ENCODE data around the gene SPSB4.

The SPSB4 gene

DNA sequence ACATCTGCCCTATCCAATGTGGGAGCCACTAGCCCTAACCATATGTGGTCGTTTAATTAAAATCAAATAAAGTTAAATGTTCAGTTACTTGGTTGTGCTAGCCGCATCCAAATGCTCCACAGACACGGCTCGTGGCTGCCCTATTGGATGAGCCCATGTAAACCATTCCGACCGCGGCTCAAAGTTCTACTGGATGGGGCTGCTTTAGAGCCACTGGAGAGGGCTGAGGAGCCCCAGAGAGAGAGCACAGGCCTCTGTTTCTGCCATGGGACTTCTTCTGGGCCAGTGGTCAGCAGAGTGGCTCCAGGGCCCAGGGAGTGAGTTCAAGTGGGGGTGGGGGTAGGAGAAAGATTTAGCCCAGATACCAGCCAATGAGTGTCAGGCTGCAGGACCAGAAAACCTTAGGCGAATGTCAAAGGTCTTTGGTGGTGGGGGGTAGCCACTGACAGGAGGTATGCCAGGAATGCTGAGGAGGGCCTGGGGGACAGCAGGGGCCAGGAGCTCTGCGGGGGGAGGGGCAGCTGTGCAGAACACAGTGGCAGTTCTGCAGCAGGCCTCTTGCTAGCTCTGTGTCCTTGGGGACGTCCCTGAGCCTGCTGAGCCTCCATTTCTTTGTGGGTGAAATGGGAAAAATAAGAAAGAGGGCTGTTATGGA lies 30.1 kb downstream of the SPSB4 start:
- no peak overlapping the region for H2BK12ac ChIP-seq (ENCODE audit: low read length in 2 of 2)
- H3K9me3 ChIP-seq (ENCODE audit: control insufficient read depth, low read length): peaks cover 6% of the 10 kb centered on the region
- no peak overlapping the region for H3K4me2 ChIP-seq (ENCODE audit: low read length, poor library complexity, severe bottlenecking)
- peaks cover 3 to 7% of the 10 kb centered on the region in 2 experiments for H3K27me3 ChIP-seq (ENCODE audit: control insufficient read depth in 1 of 2, insufficient read depth in 1 of 2, low read length in 2 of 2)
- no peak overlapping the region for H3K27ac ChIP-seq (ENCODE audit: low read length, poor library complexity, severe bottlenecking)
- H3K4ac ChIP-seq (ENCODE audit: low read depth in 1 of 2, low read length in 2 of 2): no peak overlapping the region
- no peaks in the 10 kb centered on the region for H3K36me3 ChIP-seq (ENCODE audit: control insufficient read depth in 1 of 2, insufficient read depth in 2 of 2, low read depth in 1 of 2, low read length in 2 of 2)
- H2AFZ ChIP-seq (ENCODE audit: low read depth, low read length): no peak overlapping the region
- no peak overlapping the region for H3K23ac ChIP-seq (ENCODE audit: low read length in 2 of 2)
- H3K14ac ChIP-seq (ENCODE audit: low read length in 2 of 2): no peak overlapping the region
- no peak overlapping the region for H2BK120ac ChIP-seq (ENCODE audit: low read depth, low read length)
- no peak overlapping the region for H4K8ac ChIP-seq (ENCODE audit: low read length)
- H3K4me3 ChIP-seq (ENCODE audit: insufficient read depth in 1 of 2, low read depth in 1 of 2, low read length in 2 of 2): no peak overlapping the region
- no peak overlapping the region for H2AK5ac ChIP-seq (ENCODE audit: low read length, severe bottlenecking)
- H4K91ac ChIP-seq (ENCODE audit: low read length): no peak overlapping the region
- 51% methylated on average over 10 of the region's 10 CpGs for WGBS
- H2BK15ac ChIP-seq (ENCODE audit: low read depth, poor library complexity, severe bottlenecking): no peak overlapping the region
- H3K79me1 ChIP-seq (replicated peaks; ENCODE audit: low read length, poor library complexity, severe bottlenecking): no peaks in the 10 kb centered on the region
- H2BK5ac ChIP-seq (ENCODE audit: low read depth, low read length, poor library complexity, severe bottlenecking): no peak overlapping the region
- no peak for DNase-seq
- H3K18ac ChIP-seq (ENCODE audit: low read depth in 1 of 2, low read length in 2 of 2): no peak overlapping the region
- H3K4me1 ChIP-seq (ENCODE audit: control insufficient read depth, insufficient read depth, low read depth, low read length): peaks cover 16% of the 10 kb centered on the region
- H3K9ac ChIP-seq (ENCODE audit: low read length): no peak overlapping the region

DNA sequence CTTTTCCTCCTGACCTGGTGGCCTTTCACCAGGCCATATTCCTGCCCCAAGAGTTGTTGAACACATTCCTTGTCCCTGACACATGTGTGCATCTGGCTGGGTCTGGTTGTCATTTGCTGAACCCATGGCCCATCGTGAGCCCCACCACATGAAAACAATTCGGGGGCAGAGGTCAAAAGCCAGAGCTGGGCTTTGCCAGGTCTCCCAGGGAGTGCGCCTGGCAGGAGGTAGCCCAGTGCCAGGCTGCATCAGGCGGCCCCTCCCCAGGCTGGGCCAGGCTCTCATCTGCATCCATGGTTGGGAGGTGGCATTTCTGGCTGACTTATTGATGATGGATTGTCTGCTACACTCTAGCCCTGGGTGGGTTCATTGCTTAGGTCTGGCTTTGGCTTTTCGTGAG lies 30.9 kb downstream of the SPSB4 start:
- H3K9ac ChIP-seq (ENCODE audit: low read length): no peak overlapping the region
- DNase-seq: no peak
- H3K4me1 ChIP-seq (ENCODE audit: control insufficient read depth, insufficient read depth, low read depth, low read length): peaks cover 13% of the 10 kb centered on the region
- H4K91ac ChIP-seq (ENCODE audit: low read length): no peak overlapping the region
- no peak overlapping the region for H2BK120ac ChIP-seq (ENCODE audit: low read depth, low read length)
- H2AK5ac ChIP-seq (ENCODE audit: low read length, severe bottlenecking): no peak overlapping the region
- H3K79me1 ChIP-seq (replicated peaks; ENCODE audit: low read length, poor library complexity, severe bottlenecking): no peaks in the 10 kb centered on the region
- H2BK15ac ChIP-seq (ENCODE audit: low read depth, poor library complexity, severe bottlenecking): no peak overlapping the region
- no peak overlapping the region for H3K4me3 ChIP-seq (ENCODE audit: insufficient read depth in 1 of 2, low read depth in 1 of 2, low read length in 2 of 2)
- no peak overlapping the region for H3K27ac ChIP-seq (ENCODE audit: low read length, poor library complexity, severe bottlenecking)
- H3K18ac ChIP-seq (ENCODE audit: low read depth in 1 of 2, low read length in 2 of 2): no peak overlapping the region
- H3K4me2 ChIP-seq (ENCODE audit: low read length, poor library complexity, severe bottlenecking): no peak overlapping the region
- peaks cover 6% of the 10 kb centered on the region for H3K9me3 ChIP-seq (ENCODE audit: control insufficient read depth, low read length)
- peaks cover 3 to 8% of the 10 kb centered on the region in 2 experiments for H3K27me3 ChIP-seq (ENCODE audit: control insufficient read depth in 1 of 2, insufficient read depth in 1 of 2, low read length in 2 of 2)
- H3K14ac ChIP-seq (ENCODE audit: low read length in 2 of 2): no peak overlapping the region
- H3K23ac ChIP-seq (ENCODE audit: low read length in 2 of 2): no peak overlapping the region
- no peaks in the 10 kb centered on the region for H3K36me3 ChIP-seq (ENCODE audit: control insufficient read depth in 1 of 2, insufficient read depth in 2 of 2, low read depth in 1 of 2, low read length in 2 of 2)
- H2AFZ ChIP-seq (ENCODE audit: low read depth, low read length): no peak overlapping the region
- WGBS: 50% methylated on average over 5 of the region's 5 CpGs
- no peak overlapping the region for H2BK12ac ChIP-seq (ENCODE audit: low read length in 2 of 2)
- H2BK5ac ChIP-seq (ENCODE audit: low read depth, low read length, poor library complexity, severe bottlenecking): no peak overlapping the region
- no peak overlapping the region for H4K8ac ChIP-seq (ENCODE audit: low read length)
- H3K4ac ChIP-seq (ENCODE audit: low read depth in 1 of 2, low read length in 2 of 2): no peak overlapping the region

DNA sequence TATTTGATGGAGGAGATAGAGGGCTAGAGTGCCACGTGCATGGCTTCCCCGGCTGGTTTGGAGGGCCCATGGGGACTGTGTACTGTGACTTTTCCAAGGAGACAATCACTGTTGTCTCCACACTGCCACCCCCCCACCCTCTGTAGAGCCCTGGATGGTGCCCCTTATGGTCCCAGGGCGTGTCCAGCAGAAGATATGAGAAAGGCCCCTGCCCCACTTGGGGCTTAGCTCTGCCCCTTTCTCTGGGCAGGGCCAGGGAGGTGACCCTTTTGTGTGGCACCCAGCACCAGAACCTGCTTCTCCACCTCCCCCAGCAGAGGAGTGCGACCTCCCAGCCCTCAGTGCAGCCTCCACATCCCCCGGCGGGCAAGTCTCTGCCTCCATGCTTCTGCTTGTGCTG lies 32.1 kb downstream of the SPSB4 start:
- H3K4me2 ChIP-seq (ENCODE audit: low read length, poor library complexity, severe bottlenecking): no peak overlapping the region
- no peak overlapping the region for H2BK12ac ChIP-seq (ENCODE audit: low read length in 2 of 2)
- H3K14ac ChIP-seq (ENCODE audit: low read length in 2 of 2): peak overlapping the region in 1 of 2 experiments; percentile 15
- H3K4me3 ChIP-seq (ENCODE audit: insufficient read depth in 1 of 2, low read depth in 1 of 2, low read length in 2 of 2): no peak overlapping the region
- H2BK120ac ChIP-seq (ENCODE audit: low read depth, low read length): no peak overlapping the region
- WGBS: 88% methylated on average over 4 of the region's 6 CpGs
- no peak overlapping the region for H3K27ac ChIP-seq (ENCODE audit: low read length, poor library complexity, severe bottlenecking)
- H3K18ac ChIP-seq (ENCODE audit: low read depth in 1 of 2, low read length in 2 of 2): no peak overlapping the region
- no peak overlapping the region for H3K4ac ChIP-seq (ENCODE audit: low read depth in 1 of 2, low read length in 2 of 2)
- no peak overlapping the region for H3K9ac ChIP-seq (ENCODE audit: low read length)
- H3K9me3 ChIP-seq (ENCODE audit: control insufficient read depth, low read length): peaks cover 6% of the 10 kb centered on the region
- peaks cover 3 to 19% of the 10 kb centered on the region in 2 experiments for H3K27me3 ChIP-seq (ENCODE audit: control insufficient read depth in 1 of 2, insufficient read depth in 1 of 2, low read length in 2 of 2)
- H4K91ac ChIP-seq (ENCODE audit: low read length): no peak overlapping the region
- no peak overlapping the region for H3K23ac ChIP-seq (ENCODE audit: low read length in 2 of 2)
- H4K8ac ChIP-seq (ENCODE audit: low read length): no peak overlapping the region
- peaks cover 10% of the 10 kb centered on the region for H3K4me1 ChIP-seq (ENCODE audit: control insufficient read depth, insufficient read depth, low read depth, low read length)
- no peak for DNase-seq
- H2AK5ac ChIP-seq (ENCODE audit: low read length, severe bottlenecking): no peak overlapping the region
- no peak overlapping the region for H2BK15ac ChIP-seq (ENCODE audit: low read depth, poor library complexity, severe bottlenecking)
- no peaks in the 10 kb centered on the region for H3K36me3 ChIP-seq (ENCODE audit: control insufficient read depth in 1 of 2, insufficient read depth in 2 of 2, low read depth in 1 of 2, low read length in 2 of 2)
- H3K79me1 ChIP-seq (replicated peaks; ENCODE audit: low read length, poor library complexity, severe bottlenecking): no peaks in the 10 kb centered on the region
- no peak overlapping the region for H2AFZ ChIP-seq (ENCODE audit: low read depth, low read length)
- H2BK5ac ChIP-seq (ENCODE audit: low read depth, low read length, poor library complexity, severe bottlenecking): no peak overlapping the region

DNA sequence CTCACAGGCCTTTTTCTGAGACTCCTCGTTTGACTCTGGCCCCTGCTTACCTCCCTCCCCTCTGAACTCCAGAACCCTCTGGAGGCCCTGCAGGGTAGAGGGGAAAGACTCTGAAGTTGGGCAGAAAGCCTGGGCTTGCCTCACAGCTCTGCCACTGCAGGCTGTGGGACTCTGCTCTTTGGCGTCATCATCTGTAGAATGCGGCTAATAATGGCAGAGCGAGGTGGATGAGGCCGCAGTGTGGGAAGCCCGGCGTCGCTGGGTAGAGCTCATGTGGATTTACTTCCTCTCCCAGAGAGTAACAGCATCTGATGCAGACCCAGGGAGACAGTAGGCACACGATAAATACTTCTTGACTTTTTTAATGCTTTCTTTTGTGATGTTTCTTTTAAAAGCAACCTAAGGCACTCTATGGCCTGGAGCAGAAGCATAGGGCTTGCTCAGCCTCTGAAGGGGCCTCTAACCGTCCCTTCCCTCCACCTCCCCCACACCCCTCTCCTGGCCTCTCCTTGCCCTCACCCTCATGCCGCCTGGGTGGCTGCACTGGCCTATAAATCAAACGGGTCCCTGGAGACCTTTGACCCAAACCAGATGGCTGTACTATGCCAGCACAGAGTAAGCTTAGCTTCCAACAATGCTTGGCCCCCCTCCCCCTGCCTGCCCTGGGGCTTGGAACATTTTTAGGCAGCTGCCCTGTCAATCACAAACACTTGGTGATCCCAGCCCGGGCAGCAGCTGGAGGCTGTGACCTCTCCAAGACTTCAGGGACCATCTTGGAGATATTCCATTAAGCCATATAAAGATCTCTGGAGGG lies 32.9 kb downstream of the SPSB4 start:
- 41% methylated on average over 12 of the region's 13 CpGs for WGBS
- H3K14ac ChIP-seq (ENCODE audit: low read length in 2 of 2): no peak overlapping the region
- no peak overlapping the region for H4K8ac ChIP-seq (ENCODE audit: low read length)
- no peak overlapping the region for H3K4me3 ChIP-seq (ENCODE audit: insufficient read depth in 1 of 2, low read depth in 1 of 2, low read length in 2 of 2)
- no peak overlapping the region for H2BK120ac ChIP-seq (ENCODE audit: low read depth, low read length)
- no peak overlapping the region for H3K4ac ChIP-seq (ENCODE audit: low read depth in 1 of 2, low read length in 2 of 2)
- H3K79me1 ChIP-seq (replicated peaks; ENCODE audit: low read length, poor library complexity, severe bottlenecking): no peaks in the 10 kb centered on the region
- H2AFZ ChIP-seq (ENCODE audit: low read depth, low read length): no peak overlapping the region
- no peak overlapping the region for H2AK5ac ChIP-seq (ENCODE audit: low read length, severe bottlenecking)
- peaks cover 4 to 27% of the 10 kb centered on the region in 2 experiments for H3K27me3 ChIP-seq (ENCODE audit: control insufficient read depth in 1 of 2, insufficient read depth in 1 of 2, low read length in 2 of 2)
- no peak overlapping the region for H3K18ac ChIP-seq (ENCODE audit: low read depth in 1 of 2, low read length in 2 of 2)
- no peak overlapping the region for H4K91ac ChIP-seq (ENCODE audit: low read length)
- no peak overlapping the region for H3K27ac ChIP-seq (ENCODE audit: low read length, poor library complexity, severe bottlenecking)
- H3K36me3 ChIP-seq (ENCODE audit: control insufficient read depth in 1 of 2, insufficient read depth in 2 of 2, low read depth in 1 of 2, low read length in 2 of 2): no peaks in the 10 kb centered on the region
- no peak overlapping the region for H3K9ac ChIP-seq (ENCODE audit: low read length)
- H2BK5ac ChIP-seq (ENCODE audit: low read depth, low read length, poor library complexity, severe bottlenecking): no peak overlapping the region
- no peak overlapping the region for H3K4me2 ChIP-seq (ENCODE audit: low read length, poor library complexity, severe bottlenecking)
- H2BK15ac ChIP-seq (ENCODE audit: low read depth, poor library complexity, severe bottlenecking): no peak overlapping the region
- no peak overlapping the region for H3K23ac ChIP-seq (ENCODE audit: low read length in 2 of 2)
- H3K9me3 ChIP-seq (ENCODE audit: control insufficient read depth, low read length): peaks cover 6% of the 10 kb centered on the region
- DNase-seq: no peak
- H3K4me1 ChIP-seq (ENCODE audit: control insufficient read depth, insufficient read depth, low read depth, low read length): peaks cover 10% of the 10 kb centered on the region
- no peak overlapping the region for H2BK12ac ChIP-seq (ENCODE audit: low read length in 2 of 2)
